NCI-H1694 treated with DMSO at 0.1 percent for 48 hours (cell line): ENCODE data around the gene FURIN.
"Not testable (repeated sequence)": the region's sequence is repeated elsewhere in the genome, so short reads cannot be mapped to it uniquely, and the experiment has no call there.

Experiments
- DNase-seq: peaks from one replicate; lab custom pipeline; 2025; lab: John Stamatoyannopoulos, UW

The FURIN gene

DNA sequence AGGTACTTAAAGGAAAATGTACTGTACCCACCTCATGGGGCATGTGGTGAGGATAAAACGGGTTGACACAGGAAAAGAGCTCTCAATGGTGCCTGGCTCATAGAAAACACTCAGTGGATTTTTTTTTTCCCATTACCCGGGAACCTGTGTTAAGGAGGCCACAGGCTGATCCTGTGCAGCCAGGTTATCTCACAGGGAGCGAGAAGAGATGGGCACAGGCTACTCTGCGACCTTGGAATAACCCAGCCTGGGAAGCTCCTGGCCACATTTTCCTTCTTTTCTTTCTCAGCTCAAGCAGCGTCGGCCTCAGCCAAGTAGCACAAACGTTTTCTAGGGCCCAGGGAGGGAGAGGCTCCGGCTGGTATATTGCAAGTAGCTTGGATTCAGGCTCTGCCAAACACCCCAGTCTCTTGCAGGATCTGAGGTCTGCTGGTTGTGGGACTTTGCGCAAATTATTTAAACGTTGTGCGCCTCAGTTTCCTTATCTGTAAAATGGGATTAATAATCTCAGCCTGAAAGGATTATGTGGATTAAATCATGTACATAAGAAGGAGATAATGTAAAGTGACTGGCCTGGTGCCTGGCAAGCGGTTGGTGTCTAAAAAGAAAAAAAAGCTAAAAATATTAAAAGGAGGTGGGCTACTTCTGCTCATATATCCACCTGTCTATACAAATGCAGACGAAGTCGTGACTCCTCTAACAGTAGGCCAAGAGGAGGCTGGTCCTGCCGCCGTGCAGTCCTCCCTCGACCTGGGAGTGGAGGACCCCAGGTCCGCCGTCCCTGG, 2.2 kb downstream of the FURIN start:
- DNase-seq, result no peak

DNA sequence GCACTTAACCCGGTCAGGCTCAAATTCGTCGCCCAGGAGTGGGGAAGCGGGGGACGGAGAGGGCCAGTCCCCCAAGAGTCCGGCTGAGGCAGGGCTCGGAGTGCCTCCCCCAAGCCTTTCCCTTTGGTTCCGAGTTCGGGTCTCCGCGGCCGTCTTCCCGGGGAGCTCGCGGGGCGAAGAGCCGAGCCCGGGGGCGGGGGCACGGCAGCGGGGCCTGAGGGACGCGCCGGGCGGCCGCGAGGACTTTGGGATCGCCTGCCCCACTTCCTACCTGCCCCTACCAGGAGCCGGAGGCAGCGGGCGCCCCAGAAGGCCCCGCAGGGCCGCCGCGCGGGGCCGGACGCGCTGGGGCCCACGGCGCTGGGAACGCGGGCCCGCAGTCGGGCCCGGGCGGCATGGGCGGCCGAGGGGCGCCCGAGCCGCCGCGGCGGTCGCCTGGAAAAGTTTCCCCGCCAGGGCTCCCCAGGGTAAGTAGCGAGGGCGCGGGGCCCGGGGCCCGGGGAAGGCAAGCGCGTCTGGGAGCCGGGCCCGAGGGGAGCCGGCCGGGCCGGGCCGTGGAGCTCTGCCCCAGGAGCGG, 2.8 kb downstream of the FURIN start:
- no peak for DNase-seq

DNA sequence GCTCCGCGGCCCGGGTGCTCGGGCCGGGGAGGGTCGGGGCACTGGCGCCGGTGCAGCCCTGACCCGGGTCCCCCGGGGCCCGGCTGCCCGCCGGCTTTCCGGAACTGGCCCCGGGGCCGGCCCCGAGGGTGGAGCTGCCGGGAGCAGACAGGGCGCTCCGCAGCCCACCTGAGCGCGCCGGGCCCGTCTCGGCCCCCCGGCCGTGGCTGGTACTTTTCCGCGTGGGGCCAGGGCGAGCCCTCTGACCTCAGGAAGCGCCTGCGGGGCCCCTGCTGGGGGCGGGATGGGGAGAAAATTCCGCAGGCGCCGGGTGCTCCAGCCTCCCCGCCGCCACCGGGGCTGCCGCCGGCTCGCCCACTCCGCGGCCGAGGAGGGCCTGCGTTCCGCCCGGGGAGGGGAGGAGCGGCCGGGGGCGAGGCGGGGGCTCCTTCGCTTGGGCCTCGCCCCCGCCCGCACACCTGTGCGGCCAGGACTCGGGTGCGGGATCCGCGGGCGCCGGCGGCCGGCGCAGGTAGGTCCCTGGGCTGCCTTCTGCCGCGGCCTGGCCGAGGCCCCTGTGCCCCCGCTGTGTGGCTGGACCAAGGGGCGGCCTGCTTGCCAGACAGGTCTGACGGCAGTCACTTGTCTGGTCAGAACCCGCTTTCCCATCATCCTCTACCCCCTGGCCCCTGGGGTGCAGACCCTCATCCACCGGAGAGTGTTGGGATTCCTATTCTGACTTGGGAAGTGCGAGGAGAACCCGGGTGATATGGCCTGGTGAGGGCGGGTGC, 3.5 kb downstream of the FURIN start:
- DNase-seq, result no peak

GRCh38 chr15:90872486-90873184, 4.2 kb downstream of the FURIN start:
- no peak for DNase-seq

- no peak for DNase-seq
These were observed 5.2 kb downstream of the FURIN start for GRCh38 chr15:90873488-90873997.

DNA sequence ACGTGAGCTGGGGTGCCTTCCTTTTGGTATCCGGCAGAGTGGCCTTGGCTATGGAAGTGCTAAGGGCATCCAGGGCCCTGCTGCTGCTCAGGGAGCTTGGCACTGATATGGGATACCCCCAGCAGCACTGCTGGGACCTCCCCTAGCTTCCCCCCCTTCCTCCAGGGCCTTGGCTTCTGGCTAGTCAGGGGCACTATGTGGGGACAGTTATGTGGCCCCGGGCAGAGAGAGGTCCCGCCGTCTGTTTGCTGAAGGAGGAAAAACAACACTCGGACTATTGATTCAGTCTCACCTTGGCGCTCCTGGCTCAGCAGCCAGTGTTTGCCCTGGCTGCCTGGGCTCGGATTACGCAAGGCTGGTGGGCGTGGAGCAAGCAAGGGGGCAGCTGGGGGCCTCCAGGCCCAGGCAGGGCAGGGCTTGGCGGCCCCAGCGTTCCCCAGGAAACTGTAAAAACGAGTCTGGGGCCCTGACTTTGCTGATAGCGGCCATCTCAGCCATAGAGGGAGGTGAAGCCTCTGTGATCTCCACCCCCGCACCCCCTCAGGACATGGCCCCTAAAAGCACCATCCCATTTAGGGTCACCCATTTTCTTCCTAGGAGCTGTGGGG, 5.7 kb downstream of the FURIN start:
- DNase-seq, result no peak

GRCh38 chr15:90874986-90875385, 6.6 kb downstream of the FURIN start:
- not testable (repeated sequence) for DNase-seq

GRCh38 chr15:90875549-90875981, 7.2 kb downstream of the FURIN start:
- DNase-seq, result no peak

GRCh38 chr15:90876046-90876445, 7.7 kb downstream of the FURIN start:
- DNase-seq, result no peak

GRCh38 chr15:90876512-90877170, 8.3 kb downstream of the FURIN start:
- no peak for DNase-seq

GRCh38 chr15:90877315-90877714, 8.9 kb downstream of the FURIN start:
- no peak for DNase-seq

DNA sequence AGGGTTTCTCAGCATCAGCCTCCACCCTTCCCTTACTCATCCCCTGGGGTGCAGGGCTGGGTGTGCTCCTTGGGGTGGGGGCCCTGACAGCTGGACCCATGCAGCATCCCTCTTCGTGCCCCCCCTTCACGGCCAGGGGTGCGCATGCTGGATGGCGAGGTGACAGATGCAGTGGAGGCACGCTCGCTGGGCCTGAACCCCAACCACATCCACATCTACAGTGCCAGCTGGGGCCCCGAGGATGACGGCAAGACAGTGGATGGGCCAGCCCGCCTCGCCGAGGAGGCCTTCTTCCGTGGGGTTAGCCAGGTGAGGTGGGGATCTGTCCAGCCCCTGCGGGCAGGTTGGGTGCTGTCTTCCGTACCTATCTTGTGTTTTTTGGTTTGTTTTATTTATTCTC, 9.6 kb downstream of the FURIN start:
- DNase-seq, result no peak

DNA sequence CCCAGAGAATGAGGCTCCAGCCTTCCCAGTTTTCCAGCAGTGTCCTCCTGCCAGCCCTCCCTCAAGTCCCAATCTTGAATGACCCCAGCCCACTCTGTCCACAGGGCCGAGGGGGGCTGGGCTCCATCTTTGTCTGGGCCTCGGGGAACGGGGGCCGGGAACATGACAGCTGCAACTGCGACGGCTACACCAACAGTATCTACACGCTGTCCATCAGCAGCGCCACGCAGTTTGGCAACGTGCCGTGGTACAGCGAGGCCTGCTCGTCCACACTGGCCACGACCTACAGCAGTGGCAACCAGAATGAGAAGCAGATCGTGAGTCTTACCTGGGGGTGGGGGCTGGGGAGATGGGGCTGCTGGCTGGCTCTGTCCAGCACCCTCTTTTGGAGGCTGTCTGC, 10.3 kb downstream of the FURIN start:
- no peak for DNase-seq

DNA sequence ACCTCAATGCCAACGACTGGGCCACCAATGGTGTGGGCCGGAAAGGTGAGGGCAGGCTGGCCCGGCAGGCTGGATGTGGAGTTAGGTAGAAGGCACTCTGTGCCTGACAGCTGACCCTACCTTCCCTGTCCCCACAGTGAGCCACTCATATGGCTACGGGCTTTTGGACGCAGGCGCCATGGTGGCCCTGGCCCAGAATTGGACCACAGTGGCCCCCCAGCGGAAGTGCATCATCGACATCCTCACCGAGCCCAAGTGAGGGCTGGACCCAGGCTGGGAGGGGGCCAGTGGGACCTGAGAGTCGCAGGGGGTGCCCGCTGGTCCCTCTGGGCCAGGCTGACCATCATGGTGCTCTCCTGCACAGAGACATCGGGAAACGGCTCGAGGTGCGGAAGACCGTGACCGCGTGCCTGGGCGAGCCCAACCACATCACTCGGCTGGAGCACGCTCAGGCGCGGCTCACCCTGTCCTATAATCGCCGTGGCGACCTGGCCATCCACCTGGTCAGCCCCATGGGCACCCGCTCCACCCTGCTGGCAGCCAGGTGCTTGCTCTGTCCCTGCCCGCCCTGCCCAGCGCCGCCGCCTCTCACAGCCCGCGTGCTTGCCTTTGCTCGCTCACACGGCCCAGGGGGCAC, 11.5 kb downstream of the FURIN start:
- no peak for DNase-seq

DNA sequence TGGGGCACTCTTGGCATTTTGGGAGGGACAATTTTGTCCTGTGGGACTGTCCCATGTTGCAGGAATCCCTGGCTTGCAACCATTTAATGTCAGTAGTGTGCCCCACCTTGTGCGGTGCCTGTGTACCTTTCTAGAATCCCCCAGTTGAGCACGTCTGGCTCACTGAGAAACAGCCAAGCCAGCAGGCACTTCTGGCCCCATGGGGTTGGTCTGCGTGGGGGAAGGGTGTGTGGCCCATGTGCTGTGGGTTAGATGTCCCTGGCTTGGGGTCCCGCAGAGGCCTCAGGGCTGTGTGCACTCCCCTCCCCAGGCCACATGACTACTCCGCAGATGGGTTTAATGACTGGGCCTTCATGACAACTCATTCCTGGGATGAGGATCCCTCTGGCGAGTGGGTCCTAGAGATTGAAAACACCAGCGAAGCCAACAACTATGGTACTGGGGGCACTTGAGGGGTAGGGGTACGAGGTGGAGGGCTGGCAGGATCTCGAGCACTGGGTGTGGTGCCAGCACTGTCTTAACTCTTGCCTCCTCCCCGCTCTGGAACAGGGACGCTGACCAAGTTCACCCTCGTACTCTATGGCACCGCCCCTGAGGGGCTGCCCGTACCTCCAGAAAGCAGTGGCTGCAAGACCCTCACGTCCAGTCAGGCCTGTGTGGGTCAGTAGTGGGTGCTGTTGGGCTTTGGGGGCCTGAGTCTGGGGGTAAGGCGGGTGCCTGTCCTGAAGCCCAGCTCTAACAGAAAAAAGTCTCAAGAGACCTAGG, 12.2 kb downstream of the FURIN start:
- DNase-seq, result no peak

GRCh38 chr15:90881181-90881977, 13.0 kb downstream of the FURIN start:
- no peak for DNase-seq

DNA sequence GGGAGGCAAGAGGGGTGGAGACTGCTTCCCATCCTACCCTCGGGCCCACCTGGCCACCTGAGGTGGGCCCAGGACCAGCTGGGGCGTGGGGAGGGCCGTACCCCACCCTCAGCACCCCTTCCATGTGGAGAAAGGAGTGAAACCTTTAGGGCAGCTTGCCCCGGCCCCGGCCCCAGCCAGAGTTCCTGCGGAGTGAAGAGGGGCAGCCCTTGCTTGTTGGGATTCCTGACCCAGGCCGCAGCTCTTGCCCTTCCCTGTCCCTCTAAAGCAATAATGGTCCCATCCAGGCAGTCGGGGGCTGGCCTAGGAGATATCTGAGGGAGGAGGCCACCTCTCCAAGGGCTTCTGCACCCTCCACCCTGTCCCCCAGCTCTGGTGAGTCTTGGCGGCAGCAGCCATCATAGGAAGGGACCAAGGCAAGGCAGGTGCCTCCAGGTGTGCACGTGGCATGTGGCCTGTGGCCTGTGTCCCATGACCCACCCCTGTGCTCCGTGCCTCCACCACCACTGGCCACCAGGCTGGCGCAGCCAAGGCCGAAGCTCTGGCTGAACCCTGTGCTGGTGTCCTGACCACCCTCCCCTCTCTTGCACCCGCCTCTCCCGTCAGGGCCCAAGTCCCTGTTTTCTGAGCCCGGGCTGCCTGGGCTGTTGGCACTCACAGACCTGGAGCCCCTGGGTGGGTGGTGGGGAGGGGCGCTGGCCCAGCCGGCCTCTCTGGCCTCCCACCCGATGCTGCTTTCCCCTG, 13.8 kb downstream of the FURIN start:
- DNase-seq, result no peak

GRCh38 chr15:90882781-90883525, 14.6 kb downstream of the FURIN start:
- DNase-seq, result no peak
